ENCODE data around the gene PSMC4. TPM values are rescaled to one million over a fixed set of nuclear protein-coding genes. Genes with fewer than 3 reads are reported as not detected.

The PSMC4 gene
- total RNA-seq, 1 donor from 2014 or later = 85.6 TPM

DNA sequence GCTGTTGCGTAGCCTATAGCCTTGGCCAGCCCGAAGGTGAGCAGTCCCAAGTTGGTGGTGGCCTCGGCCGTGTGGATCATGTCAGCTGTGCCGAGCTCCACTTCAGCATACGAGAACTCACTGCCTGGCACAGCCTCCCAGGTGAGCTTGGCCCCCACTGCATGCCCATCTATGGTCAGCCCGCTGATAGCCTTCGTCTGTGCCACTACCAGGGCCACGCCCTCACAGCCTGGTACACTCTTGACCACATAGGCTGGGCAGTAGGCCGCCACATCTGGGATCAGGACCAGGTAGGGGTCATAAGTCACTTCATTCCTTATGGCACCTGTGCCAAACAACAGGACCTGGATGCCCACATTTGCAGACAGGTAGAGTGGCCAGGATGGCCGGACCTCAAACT lies 43.9 kb upstream of the PSMC4 start:
- TF ChIP-seq, protein P1, sequence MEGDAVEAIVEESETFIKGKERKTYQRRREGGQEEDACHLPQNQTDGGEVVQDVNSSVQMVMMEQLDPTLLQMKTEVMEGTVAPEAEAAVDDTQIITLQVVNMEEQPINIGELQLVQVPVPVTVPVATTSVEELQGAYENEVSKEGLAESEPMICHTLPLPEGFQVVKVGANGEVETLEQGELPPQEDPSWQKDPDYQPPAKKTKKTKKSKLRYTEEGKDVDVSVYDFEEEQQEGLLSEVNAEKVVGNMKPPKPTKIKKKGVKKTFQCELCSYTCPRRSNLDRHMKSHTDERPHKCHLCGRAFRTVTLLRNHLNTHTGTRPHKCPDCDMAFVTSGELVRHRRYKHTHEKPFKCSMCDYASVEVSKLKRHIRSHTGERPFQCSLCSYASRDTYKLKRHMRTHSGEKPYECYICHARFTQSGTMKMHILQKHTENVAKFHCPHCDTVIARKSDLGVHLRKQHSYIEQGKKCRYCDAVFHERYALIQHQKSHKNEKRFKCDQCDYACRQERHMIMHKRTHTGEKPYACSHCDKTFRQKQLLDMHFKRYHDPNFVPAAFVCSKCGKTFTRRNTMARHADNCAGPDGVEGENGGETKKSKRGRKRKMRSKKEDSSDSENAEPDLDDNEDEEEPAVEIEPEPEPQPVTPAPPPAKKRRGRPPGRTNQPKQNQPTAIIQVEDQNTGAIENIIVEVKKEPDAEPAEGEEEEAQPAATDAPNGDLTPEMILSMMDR (IDR thresholded peaks at IDR 0.05) = no peak
- Mint-ChIP-seq H3K4me3 (ENCODE audit: unreplicated experiment) (no peak overlapping the region), H3K4me1 (ENCODE audit: unreplicated experiment) (no peaks in the 10 kb centered on the region), H3K36me3 (ENCODE audit: unreplicated experiment) (no peaks in the 10 kb centered on the region), H3K27ac (ENCODE audit: unreplicated experiment) (no peak overlapping the region), H3K27me3 (ENCODE audit: unreplicated experiment) (peaks cover 3% of the 10 kb centered on the region), H3K9me3 (ENCODE audit: unreplicated experiment) (peaks cover 6% of the 10 kb centered on the region)
- DNase-seq (ENCODE audit: extremely low spot score, unreplicated experiment) = peak; percentile 82

- DNase-seq (ENCODE audit: extremely low spot score, unreplicated experiment) = peak; percentile 81
- Mint-ChIP-seq H3K27me3 (ENCODE audit: unreplicated experiment) (peaks cover 3% of the 10 kb centered on the region), H3K36me3 (ENCODE audit: unreplicated experiment) (no peaks in the 10 kb centered on the region), H3K4me1 (ENCODE audit: unreplicated experiment) (no peaks in the 10 kb centered on the region), H3K4me3 (ENCODE audit: unreplicated experiment) (no peak overlapping the region), H3K27ac (ENCODE audit: unreplicated experiment) (no peak overlapping the region), H3K9me3 (ENCODE audit: unreplicated experiment) (peaks cover 6% of the 10 kb centered on the region)
- TF ChIP-seq, protein P1 (IDR thresholded peaks at IDR 0.05) = no peak
Observed at GRCh38 chr19:39927524-39928356, 43.2 kb upstream of the PSMC4 start.

- no peak for DNase-seq (ENCODE audit: extremely low spot score, unreplicated experiment)
- Mint-ChIP-seq H3K4me3 (ENCODE audit: unreplicated experiment) (no peak overlapping the region), H3K27me3 (ENCODE audit: unreplicated experiment) (peaks cover 3% of the 10 kb centered on the region), H3K4me1 (ENCODE audit: unreplicated experiment) (no peaks in the 10 kb centered on the region), H3K9me3 (ENCODE audit: unreplicated experiment) (peaks cover 6% of the 10 kb centered on the region), H3K36me3 (ENCODE audit: unreplicated experiment) (no peaks in the 10 kb centered on the region), H3K27ac (ENCODE audit: unreplicated experiment) (no peak overlapping the region)
- TF ChIP-seq, protein P1 (IDR thresholded peaks at IDR 0.05) = no peak
Observed at GRCh38 chr19:39928357-39928725, 42.6 kb upstream of the PSMC4 start.

GRCh38 chr19:39929750-39930149 lies 41.2 kb upstream of the PSMC4 start:
- TF ChIP-seq, protein P1 (IDR thresholded peaks at IDR 0.05) = no peak
- H3K36me3 Mint-ChIP-seq (ENCODE audit: unreplicated experiment) = no peaks in the 10 kb centered on the region
- no peak overlapping the region for H3K4me3 Mint-ChIP-seq (ENCODE audit: unreplicated experiment)
- H3K4me1 Mint-ChIP-seq (ENCODE audit: unreplicated experiment) = no peaks in the 10 kb centered on the region
- H3K9me3 Mint-ChIP-seq (ENCODE audit: unreplicated experiment) = peaks cover 6% of the 10 kb centered on the region
- no peak overlapping the region for H3K27ac Mint-ChIP-seq (ENCODE audit: unreplicated experiment)
- H3K27me3 Mint-ChIP-seq (ENCODE audit: unreplicated experiment) = peaks cover 3% of the 10 kb centered on the region
- DNase-seq (ENCODE audit: extremely low spot score, unreplicated experiment) = no peak

DNA sequence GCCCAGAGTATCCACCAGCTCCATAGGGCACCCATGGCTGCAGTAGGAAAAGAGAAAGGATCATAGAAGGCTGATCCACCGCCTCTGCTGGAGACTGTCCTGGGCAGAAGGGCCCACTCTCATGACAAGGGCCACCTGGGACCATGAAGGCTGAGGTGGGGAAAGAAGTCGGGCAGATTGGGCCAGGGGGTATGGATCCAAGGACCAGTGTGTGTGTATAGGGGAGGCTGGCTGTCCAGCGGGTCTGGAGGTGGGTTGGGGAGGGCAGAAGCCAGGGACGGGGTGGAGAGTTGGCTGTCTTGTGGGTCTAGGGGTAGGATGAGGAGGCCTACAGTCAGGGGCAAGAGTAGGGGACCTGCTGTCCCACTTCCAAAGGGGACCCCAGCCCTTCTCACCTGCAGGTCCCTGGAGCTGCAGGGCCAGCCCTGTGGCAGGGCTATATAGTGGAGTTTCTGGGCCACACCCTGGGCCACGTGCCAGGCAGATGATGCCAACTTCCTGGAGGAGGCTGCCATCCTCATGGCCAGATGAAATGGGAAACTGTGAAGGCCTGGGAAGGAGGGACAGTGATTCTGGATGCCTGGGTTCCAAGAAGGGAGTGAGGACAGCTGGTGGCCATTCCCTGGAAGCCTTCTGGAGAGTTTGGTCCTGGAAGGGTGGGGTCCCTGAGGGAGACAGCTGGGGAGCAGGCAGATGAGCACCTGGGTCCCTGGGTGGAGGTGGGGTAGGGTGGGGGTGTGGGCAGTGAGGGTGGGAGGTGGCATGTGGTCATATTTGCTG lies 36.2 kb upstream of the PSMC4 start, which contains the start of gene FCGBP:
FCGBP (minus strand) TSS at position 51 of the 780 bp plus-strand sequence.
- H3K4me3 Mint-ChIP-seq (ENCODE audit: unreplicated experiment) = no peak within 1 kb of the TSS
- H3K9me3 Mint-ChIP-seq (ENCODE audit: unreplicated experiment) = peaks cover 7% of the 10 kb centered on the region
- H3K36me3 Mint-ChIP-seq (ENCODE audit: unreplicated experiment) = no peaks in the 10 kb centered on the region
- peaks cover 3% of the 10 kb centered on the region for H3K27me3 Mint-ChIP-seq (ENCODE audit: unreplicated experiment)
- DNase-seq (ENCODE audit: extremely low spot score, unreplicated experiment) = no peak
- H3K4me1 Mint-ChIP-seq (ENCODE audit: unreplicated experiment) = no peaks in the 10 kb centered on the region
- TF ChIP-seq, protein P1 (IDR thresholded peaks at IDR 0.05) = no peak
- H3K27ac Mint-ChIP-seq (ENCODE audit: unreplicated experiment) = no peak within 1 kb of the TSS

Measured in osteocyte (in vitro differentiated cells).